HG03378 (cell line): ENCODE data around the gene CYP11A1.
"Not testable (repeated sequence)": the region's sequence is repeated elsewhere in the genome, so short reads cannot be mapped to it uniquely, and the experiment has no call there.

ENCODE experiments used
- ATAC-seq: cut with Tn5 transposase; IDR thresholded peaks from one replicate; pipeline ENCODE4 v1.9.1; 2021; ENCODE audit warnings: mild to moderate bottlenecking, moderate library complexity; ENCODE audit not compliant: unreplicated experiment

Gene CYP11A1

DNA sequence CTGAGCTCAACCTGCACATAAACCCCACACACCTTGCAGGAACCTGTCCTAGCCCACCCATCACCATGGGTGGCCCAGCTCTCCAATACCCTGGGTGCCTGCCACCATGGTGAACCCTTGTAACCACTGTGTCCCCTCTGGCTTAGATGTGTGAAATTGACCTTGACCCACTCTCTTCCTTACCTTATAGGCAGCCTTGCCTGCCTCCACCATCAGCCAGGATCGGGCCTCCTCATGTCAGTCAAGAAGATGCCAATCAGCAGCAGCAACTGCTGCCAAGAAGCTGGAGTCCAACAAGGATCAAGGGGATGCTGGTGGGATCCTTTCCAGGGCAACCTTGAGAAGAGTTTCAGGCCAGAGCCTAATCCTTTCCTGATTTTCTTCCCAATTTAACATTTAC, 8.8 kb upstream of the CYP11A1 start:
- no peak for ATAC-seq

DNA sequence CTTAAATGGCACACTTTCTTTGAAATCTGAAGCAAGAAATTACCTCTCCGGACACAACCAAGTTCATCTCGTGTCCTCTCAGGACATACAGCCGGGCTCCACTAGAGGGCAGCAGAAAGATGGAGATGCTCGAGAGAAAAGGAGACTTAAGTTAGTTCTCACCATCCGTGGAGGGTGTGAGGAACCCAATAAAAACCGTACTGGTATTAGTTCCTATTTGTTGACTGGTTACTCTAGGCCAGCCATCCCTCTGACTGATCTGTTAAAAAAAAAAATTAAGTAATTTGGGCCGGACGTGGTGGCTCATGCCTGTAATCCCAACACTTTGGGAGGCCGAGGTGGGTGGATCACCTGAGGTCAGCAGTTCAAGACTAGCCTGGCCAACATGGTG, 7.9 kb upstream of the CYP11A1 start:
- ATAC-seq, result no peak

DNA sequence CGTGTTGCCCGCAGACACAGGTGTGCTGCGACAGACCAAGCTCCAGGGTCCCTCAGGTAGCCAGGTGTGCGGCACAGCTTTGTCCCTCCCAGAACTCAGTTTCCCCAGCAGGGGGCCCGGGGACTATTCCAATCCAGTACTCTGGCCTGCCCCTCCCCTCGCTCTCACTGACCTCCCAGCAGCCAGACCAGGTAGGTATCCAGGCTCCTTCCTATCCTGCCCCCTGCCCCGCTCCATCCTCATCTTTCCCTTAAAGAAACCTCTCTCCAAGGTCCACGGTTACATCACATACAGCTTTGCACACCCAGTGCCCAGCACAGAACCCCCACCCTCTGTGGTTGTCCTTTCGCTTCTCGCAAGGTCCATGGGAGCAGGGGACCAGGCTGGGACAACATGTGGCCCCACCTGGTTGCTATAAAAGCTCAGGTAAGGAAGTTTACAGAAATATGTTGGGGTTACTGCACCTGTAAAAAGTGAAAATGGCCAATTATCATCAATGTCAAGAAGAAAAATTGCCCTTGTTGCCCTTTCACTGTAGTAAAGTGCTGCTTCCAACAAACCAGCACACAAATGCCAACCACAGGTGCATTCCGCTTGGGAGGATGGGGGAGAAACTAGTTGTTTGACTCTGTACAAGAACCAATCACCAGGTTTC, 7.3 kb upstream of the CYP11A1 start:
- peak; percentile 24 for ATAC-seq

DNA sequence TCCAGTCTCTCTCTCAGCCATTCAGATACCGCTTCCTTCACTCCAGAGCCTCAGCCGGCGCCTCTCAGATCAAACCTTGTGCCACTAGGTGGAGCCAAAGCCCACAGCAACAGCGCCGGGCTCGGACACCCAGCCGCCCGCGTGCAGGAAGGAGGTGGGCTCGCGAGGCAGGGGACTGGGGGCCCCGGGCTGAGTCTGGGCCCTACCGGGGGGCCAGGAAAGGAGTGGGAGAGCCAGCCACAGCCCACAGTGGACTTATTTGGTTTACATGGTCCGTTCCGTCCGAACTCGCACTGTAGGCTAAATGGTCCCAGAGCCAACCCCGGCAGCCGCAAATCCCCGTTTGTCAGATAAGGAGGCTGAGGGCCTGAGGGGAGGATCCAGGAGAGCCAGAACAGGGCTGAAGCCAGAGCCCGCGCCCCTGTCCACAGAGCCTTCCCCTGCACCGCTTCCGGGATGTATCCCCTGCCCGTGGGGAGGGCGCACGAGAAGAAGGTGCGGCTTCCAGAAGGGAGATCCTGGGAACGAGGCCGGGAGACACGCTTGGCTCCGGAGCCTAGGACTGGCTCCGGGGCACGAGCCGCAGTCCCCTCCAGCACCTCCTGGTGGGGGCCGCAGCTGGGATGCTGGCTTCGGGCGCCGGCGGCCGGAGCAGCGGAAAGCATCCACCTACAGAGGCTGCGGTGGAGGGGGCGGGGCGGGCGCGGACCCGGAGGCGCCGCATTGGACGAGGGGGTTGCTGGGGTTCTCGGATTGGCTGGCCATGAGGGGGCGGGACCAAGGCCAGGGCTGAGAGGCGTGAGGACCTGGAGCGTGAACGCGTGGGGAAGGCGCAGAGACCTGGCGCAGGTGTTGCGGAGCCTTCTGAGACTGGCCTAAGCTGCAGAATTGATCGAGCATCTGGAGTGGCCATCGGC, 6.5 kb upstream of the CYP11A1 start:
- ATAC-seq, result peak; percentile 57

DNA sequence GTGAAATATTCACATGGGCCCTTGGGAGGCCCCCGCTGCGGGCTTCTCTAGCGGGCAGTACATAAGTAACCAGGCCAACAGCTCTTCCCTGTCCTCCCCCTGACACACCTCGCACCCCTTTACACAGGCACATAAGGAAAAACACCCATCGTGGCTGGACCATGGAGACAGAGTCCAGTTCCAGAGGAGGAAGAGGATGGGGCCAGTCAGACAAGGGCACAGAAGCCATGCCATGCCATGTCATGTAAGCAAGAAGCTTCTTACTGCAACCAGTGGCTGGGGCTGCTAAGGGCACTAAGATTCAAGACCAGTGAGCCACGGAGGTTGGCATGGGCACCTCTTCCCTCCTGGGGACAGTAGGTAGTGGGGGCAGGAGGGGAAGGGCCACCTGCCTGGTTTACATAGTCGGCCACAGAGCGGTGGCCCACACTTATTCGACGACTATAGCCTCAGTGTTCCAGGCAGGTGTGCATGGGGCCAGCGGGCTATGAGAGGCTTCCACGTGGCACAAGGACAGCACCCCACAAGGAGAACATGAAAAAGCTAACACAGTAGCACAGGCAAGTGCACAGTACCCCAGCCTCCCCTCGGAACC, 5.7 kb upstream of the CYP11A1 start:
- no peak for ATAC-seq

DNA sequence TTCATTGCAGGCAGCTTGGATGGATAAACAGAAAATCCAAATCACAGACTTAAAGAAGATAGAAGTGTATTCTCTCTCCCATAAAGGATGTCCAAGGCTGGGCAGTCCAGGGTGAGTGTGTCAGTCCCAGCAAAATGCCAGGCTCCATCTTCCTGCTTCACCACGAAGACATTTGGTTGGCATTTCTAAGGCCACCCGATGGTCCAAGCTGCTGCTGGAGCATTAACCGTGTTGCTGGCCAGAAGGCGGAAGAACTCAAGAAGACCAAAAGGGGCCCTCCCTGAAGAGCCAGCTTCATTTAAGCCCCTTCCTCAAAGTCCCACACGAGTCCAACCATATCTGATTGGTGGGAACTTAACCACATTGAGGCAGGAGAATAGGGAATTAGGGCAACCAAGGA, 3.0 kb upstream of the CYP11A1 start:
- ATAC-seq, result no peak

DNA sequence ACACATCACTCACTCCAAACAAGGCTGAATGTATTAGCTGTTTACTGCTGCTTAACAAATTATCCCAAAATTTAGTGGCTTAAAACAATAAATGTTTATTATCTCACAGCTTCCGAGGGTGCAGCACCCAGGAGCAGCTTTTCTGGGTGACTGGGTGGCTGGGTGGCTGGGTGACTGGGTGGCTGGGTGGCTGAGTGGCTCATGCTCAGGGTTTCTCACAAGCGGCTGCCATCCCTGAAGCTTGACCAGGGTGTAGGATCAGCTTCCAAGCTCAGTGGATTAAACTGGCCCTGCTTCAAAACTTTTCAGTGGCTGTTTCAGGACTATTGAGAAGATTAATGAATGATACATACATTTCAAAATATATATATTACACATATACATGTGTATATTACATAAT, 2.3 kb upstream of the CYP11A1 start:
- no peak for ATAC-seq

DNA sequence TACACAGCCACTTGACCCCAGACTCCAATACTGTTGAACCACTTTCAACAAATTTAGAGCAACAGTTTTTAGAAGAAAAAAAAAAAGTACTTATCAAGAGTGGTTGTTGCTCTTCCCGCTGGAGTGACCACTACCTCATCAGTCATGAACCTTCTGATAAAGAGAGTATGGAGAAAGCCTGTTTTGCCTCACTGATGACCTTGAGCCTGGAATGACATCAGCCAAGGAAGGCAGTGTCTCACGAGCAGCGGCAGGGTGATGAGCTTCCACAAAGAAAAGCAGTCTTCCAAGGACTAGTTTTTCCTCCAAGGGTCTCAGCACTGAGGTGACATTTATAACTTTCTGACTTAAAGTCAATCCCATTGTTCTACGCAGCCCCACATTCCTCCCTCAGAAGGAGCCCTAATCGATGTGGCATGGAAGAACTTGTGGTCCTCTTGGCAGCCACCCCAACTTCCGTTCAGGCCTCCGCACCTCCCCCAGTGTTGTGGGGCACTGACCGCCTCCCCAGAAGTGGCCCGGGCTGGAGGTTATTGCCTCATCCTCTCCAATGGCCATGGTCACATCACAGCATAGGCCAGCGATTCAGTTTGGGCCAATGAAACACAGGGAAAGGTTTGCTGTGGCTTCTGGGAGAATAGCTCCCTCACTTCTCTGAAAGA, 1.8 kb upstream of the CYP11A1 start:
- ATAC-seq, result no peak

DNA sequence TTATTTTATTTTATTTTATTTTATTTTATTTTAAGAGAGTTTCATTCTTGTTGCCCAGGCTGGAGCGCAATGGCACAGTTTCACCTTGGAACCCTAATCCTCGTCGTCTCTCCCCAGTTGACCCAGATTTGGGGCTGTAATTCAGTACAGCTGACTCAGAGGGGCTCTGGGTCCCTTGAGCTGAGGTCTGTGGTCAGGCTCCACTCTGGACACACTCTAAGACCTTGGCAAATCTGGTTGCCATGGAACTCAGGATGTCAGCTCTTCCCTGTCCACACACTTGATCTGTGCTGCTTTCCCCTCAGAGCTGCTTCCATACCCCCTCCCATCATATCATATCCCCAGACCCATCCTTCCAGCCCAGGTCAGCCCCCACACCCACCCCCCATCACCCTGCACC, 675 bp upstream of the CYP11A1 start:
- no peak for ATAC-seq

DNA sequence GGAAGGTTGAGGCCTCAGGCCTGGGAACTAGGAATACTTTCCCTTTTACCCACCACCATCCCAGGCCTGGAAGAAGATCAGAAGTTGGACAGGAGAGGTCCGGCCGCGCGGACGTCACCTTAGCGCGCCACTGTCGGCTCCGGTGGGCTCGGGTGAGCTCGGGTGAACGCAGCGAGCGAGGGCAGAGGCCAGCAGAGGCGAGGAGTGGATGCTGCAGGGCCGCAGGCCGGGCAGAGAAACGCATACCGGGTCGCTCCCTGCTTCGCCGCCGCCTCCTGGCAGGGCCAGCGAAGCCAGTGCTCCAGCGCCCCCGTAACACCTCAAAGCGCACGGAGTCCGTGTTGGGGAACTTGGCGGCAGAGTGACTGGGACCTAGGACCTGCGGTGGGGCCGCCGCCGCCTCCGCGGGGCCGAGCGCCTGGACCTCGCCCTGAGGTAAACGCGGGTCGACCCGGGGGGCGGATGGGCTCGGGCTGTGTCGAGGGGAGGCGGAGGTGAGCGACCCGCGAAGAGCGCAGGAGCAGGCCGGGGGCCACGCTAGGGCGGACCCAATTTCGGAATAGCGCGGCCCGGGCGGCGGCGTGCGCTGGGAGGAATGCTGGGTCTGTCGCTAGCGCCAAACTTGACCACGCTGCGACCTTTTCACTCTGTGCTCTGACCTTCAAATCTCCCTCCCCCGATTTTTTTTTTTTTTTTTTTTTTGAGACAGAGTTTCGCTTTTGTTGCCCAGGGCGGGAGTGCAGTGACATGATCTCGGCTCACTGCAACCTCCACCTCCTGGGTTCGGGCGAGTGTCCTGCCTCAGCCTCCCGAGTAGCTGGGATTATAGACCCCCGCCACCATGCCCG, 1.6 kb downstream of the CYP11A1 start:
- ATAC-seq, result no peak

DNA sequence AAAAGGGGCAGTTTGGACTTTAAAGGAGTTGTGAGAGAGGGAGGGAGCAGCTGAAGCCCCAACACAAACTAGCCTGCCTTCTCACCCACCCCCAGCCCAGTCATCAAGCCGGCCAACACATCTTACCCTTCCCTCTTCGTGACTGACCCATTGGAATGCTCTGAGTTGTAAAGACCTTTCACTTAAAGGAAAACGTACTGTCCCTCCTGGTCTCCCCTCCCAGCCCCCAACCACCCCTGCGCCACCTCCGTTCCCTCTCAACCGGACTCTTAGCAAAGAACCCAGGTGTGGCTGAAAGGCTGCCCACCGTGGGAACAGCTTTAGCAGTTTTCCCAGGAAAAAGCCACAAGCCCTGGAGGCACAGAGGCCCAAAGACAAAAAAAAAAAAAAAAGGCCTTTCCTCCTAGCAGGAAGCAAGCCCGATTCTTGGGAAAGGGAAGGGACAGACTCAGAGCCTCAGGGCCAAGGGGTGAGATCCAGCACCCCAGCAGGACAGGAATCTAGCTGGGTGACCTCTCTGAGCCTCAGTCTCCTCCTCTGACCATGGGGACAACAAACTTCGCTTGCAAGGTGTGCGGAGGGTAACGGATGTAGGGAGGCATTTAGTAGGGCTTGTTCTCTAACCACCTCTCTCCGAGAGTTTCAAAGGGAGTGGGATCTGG, 2.4 kb downstream of the CYP11A1 start:
- ATAC-seq, result no peak

DNA sequence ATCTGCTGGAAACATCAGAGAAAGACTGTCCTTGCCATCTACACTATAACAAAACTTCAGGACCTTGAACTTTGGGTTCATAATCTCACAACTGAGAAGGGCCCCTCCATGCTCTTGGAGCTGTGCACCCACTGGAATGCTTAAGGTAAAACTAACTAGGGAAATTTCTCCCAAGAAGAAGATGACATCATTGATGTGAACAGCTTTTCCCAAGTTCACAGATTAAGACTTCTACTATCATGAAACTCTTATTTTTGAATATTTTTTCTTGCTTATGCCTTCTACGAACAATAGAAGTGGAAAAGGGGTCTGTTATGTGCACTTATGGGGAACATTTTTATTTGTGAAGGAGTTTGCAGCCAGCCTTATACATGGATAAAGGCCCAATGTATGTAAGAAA, 5.0 kb downstream of the CYP11A1 start:
- ATAC-seq, result no peak

DNA sequence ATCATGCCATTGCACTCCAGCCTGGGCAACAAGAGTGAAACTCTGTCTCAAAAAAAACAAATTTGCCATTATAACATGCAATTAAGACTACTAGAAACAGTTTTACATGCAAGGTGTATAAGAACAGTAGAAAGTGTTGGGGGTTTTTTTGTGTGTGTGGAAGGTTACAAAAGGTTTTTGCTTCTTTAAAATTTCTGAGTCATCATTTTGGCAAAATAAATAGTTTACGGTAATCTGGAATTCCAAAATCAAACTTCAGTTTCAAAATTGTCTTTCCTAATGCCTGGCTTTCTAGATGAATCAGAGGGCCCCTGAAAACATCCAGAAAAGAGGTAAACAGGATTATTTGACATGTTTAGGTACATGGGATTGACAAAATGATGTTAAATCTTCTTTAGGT, 6.6 kb downstream of the CYP11A1 start:
- not testable (repeated sequence) for ATAC-seq

DNA sequence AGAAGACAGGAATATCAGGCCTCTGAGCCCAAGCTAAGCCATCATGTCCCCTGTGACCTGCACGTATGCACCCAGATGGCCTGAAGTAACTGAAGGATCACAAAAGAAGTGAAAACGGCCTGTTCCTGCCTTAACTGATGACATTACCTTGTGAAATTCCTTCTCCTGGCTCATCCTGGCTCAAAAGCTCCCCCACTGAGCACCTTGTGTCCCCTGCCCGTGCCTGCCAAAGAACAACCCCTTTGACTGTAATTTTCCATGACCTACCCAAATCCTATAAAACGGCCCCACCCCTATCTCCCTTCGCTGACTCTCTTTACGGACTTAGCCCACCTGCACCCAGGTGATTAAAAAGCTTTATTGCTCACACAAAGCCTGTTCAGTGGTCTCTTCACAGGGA, 8.1 kb downstream of the CYP11A1 start:
- ATAC-seq, result not testable (repeated sequence)

DNA sequence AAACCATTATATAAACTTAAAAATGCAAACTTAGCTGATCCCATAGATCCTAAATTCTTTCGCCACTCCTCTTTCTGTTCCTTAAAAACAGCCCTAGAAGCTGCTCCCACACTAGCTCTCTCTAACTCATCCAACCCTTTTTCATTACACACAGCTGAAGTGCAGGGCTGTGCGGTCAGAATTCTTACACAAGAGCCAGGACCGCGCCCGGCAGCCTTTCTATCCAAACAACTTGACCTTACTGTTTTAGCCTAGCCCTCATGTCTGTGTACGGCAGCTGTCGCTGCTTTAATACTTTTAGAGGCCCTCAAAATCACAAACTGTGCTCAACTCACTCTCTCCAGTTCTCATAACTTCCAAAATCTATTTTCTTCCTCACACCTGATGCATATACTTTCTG, 9.9 kb downstream of the CYP11A1 start:
- ATAC-seq, result not testable (repeated sequence)

DNA sequence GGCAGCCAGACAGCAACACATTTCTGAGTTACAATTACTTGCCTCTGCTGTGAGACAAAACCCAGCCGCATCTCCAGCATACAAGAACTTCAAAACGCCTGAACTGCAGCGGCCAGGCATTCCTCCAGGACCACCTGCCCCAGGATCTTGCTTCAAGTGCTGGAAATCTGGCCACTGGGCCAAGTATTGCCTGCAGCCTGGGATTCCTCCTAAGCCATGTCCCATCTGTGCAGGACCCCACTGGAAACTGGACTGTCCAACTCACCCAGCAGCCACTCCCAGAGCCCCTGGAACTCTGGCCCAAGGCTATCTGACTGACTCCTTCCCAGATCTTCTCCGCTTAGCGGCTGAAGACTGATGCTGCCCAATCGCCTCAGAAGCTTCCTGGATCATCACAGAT, 11.4 kb downstream of the CYP11A1 start:
- ATAC-seq, result not testable (repeated sequence)

DNA sequence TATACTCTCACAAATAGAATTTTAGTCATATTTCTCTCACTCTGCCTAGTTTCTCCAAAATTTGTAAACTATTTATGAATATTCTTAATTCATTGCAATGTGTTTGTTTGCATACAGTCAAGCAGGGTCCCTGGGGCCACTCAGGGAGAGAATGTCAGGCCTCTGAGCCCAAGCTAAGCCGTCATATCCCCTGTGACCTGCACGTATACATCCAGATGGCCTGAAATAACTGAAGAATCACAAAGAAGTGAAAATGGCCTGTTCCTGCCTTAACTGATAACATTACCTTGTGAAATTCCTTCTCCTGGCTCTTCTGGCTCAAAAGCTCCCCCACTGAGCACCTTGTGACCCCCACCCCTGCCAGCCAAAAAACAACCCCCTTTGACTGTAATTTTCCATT, 13.5 kb downstream of the CYP11A1 start:
- ATAC-seq, result not testable (repeated sequence)

DNA sequence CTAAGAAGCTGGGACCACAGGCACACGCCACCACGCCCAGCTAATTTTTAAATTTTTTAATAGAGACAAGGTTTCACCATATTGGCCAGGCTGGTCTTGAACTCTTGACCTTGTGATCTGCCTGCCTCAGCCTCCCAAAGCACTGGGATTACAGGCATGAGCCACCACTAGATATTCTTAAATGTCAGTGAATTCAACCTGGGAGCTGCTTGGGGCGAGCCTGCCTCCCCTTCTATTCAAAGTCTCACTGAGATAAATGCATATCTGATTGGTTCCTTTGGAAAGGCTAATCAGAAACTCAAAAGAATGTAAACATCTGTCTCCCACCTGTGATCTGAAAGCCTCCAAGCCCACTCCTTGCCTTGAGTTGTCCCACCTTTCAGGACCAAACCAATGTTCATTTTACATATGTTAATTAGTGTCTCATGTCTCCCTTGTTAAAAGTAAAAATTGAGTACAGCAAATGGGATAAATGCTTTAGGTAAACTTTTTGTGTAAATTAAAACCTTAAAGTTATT, 15.0 kb downstream of the CYP11A1 start:
- ATAC-seq, result no peak

DNA sequence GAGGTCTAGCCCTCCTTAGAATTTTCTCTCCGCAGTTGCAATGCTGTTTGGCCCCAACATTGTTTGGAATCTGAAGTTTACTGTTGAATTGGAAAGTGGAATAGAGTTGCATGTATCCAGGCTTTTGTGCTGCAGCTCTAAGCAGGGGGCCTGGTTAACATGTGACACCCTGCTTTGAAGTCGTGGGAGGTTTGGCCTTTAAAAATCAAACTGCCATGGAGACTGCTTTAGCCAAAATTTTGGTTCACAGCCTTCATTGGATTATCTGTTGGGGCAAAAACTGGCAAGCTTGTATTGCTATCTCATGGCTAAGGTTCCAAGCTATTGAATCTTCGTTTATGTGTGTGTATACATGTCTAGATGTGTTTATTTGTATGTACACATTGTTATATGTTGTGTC, 15.8 kb downstream of the CYP11A1 start:
- ATAC-seq, result no peak
